Activated CD8-positive, alpha-beta T cell treated with anti-CD3 and anti-CD28 coated beads for 36 hours (primary cell): Measurements from ENCODE around the gene TENT5C. TPM values are rescaled to one million over a fixed set of nuclear protein-coding genes. Genes with fewer than 3 reads are reported as not detected.

Experiments
- ATAC-seq: fragments of 200-7000 bp; cut with Tn5 transposase; one replicate; pipeline ENCODE4 v1.10.0; 2021; ENCODE audit warnings: mild to moderate bottlenecking, moderate library complexity
- CTCF ChIA-PET: fragments of 350-600 bp; sonication (Branson Sonifier 250); formaldehyde crosslinking; loops from one replicate; lab custom pipeline; 2021; ENCODE audit warnings: antibody characterized with exemption; lab: Charles Lee
- POLR2A ChIA-PET: fragments of 350-600 bp; sonication (Branson Sonifier 250); formaldehyde crosslinking; loops from one replicate; lab custom pipeline; 2021; ENCODE audit warnings: antibody characterized with exemption; lab: Charles Lee
- DNase-seq: peaks from one replicate; pipeline ENCODE4 v3.0.0-alpha.2; 2020
- H3K27ac Mint-ChIP-seq: one replicate; pipeline ENCODE4 v1.8.0; 2021; ENCODE audit warnings: mild to moderate bottlenecking, mixed read lengths
- H3K27me3 Mint-ChIP-seq: one replicate; pipeline ENCODE4 v1.8.0; 2021; ENCODE audit warnings: mixed read lengths
- H3K36me3 Mint-ChIP-seq: one replicate; pipeline ENCODE4 v1.8.0; 2021; ENCODE audit warnings: low read depth, mixed read lengths
- H3K4me1 Mint-ChIP-seq: one replicate; pipeline ENCODE4 v1.8.0; 2021; ENCODE audit warnings: low read depth, mixed read lengths
- H3K4me3 Mint-ChIP-seq: one replicate; pipeline ENCODE4 v1.8.0; 2021; ENCODE audit warnings: mild to moderate bottlenecking, moderate library complexity, mixed read lengths
- H3K9me3 Mint-ChIP-seq: one replicate; pipeline ENCODE4 v1.8.0; 2021; ENCODE audit warnings: mixed read lengths
- CTCF ChIP-seq: fragments of 200-600 bp; IDR thresholded peaks from one replicate; pipeline ENCODE4 v1.8.0; 2022; ENCODE audit warnings: antibody characterized with exemption, mild to moderate bottlenecking
- intact Hi-C: fragments of 100-400 bp; cut with micrococcal nuclease; formaldehyde crosslinking; loops from one replicate; pipeline ENCODE4 v1.10.0; 2022
- total RNA-seq, 2 experiments: library from RNA; stranded (reverse); gene quantifications; one replicate each; pipeline ENCODE4 v1.2.3, GENCODE V29; 2021

Gene TENT5C
- total RNA-seq, 2 experiments from 2014 or later, result 13.1 to 13.6 TPM

- Mint-ChIP-seq H3K27ac (no peak overlapping the region), H3K4me3 (no peak overlapping the region)
- ATAC-seq, result no peak
Observed at GRCh38 chr1:117602862-117603261, 3.0 kb upstream of the TENT5C start.

DNA sequence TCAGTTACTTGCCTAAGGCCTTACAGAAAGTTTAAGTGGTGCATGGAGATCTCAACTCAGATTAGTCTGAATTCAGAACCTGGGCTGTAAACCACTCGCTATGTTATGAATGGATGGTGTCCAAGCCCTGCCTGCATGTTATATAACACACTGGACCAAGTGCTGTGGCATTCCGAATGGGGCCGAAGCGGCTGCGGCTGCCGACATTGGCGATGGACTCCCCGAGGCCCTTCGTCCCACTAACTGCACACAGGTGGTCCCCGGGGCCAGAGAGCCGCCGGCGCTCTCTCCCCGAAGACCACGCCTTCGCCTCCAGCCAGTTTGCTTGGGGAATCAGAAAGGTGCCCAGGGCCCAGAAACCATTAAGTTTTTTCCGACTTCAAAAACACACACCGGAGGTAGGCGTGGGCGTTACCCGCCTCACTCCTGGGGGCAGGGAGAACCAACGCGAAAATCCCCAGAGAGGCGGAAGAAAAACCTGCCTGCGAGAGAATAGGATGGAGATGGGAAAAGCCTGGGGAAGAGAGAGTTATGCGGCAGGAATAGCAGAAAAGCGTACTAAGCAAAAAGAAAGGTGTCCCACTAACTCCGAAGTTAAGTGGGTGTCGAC is 579 bp upstream of the TENT5C start:
- Mint-ChIP-seq H3K9me3 (no peaks in the 10 kb centered on the region), H3K36me3 (peaks cover 4% of the 10 kb centered on the region), H3K27ac (peak overlapping the region; percentile 91), H3K4me3 (peak overlapping the region; percentile 84), H3K27me3 (peaks cover 7% of the 10 kb centered on the region), H3K4me1 (peaks cover 27% of the 10 kb centered on the region)
- POLR2A ChIA-PET, result interaction anchor here (1.1 to 2.8 kb wide), 3 partner anchors 10 to 51 kb away, joined by 3 to 23 read pairs (median 3); no protein-coding TSS in a partner anchor
- peak; percentile 20 for ATAC-seq
- CTCF ChIA-PET, result interaction anchor here (1.3 to 2.5 kb wide), 3 partner anchors 54 to 149 kb away, joined by 3 to 9 read pairs (median 6); no protein-coding TSS in a partner anchor
- no peak for TF ChIP-seq CTCF
- no peak for DNase-seq
- intact Hi-C loops, result loop anchor here (10.0 kb wide), 1 partner anchor 70 kb away; no protein-coding TSS in a partner anchor

More at GRCh38 chr1:117602862-117603261, 3.0 kb upstream of the TENT5C start:
- DNase-seq, result no peak
- intact Hi-C loops, result loop anchor here (10.0 kb wide), 1 partner anchor 68 kb away; no protein-coding TSS in a partner anchor
- Mint-ChIP-seq H3K4me1 (peaks cover 12% of the 10 kb centered on the region), H3K9me3 (no peaks in the 10 kb centered on the region), H3K36me3 (no peaks in the 10 kb centered on the region), H3K27me3 (peaks cover 1% of the 10 kb centered on the region)
- ChIA-PET POLR2A (no interaction called here), CTCF (no interaction called here)
- TF ChIP-seq CTCF, result no peak

- no peak for TF ChIP-seq CTCF
- Mint-ChIP-seq H3K4me3 (peak overlapping the region; percentile 84), H3K36me3 (peaks cover 8% of the 10 kb centered on the region), H3K9me3 (no peaks in the 10 kb centered on the region), H3K27me3 (peaks cover 17% of the 10 kb centered on the region), H3K27ac (peak overlapping the region; percentile 69), H3K4me1 (peaks cover 33% of the 10 kb centered on the region)
- POLR2A ChIA-PET, result interaction anchor here (0.6 to 2.8 kb wide), 20 partner anchors 8 to 68 kb away, joined by 3 to 23 read pairs (median 3); no protein-coding TSS in a partner anchor
- DNase-seq (peak; percentile 69), ATAC-seq (peak; percentile 10)
- intact Hi-C loops, result loop anchor here (2.0 to 10.0 kb wide), 2 partner anchors 52 to 72 kb away; no protein-coding TSS in a partner anchor
- CTCF ChIA-PET, result interaction anchor here (0.6 to 3.7 kb wide), 13 partner anchors 15 to 289 kb away, joined by 3 to 30 read pairs (median 6); no protein-coding TSS in a partner anchor
Observed at GRCh38 chr1:117606649-117607430, 992 bp downstream of the TENT5C start.

GRCh38 chr1:117607471-117607870 is 1.6 kb downstream of the TENT5C start:
- H3K4me3 Mint-ChIP-seq, result peak overlapping the region; percentile 84
- ATAC-seq (peak; percentile 8), DNase-seq (peak; percentile 76)
- peaks cover 18% of the 10 kb centered on the region for H3K27me3 Mint-ChIP-seq
- H3K27ac Mint-ChIP-seq, result peak overlapping the region; percentile 69
- no peaks in the 10 kb centered on the region for H3K9me3 Mint-ChIP-seq
- no peak for TF ChIP-seq CTCF
- intact Hi-C loops, result loop anchor here (2.0 to 10.0 kb wide), 2 partner anchors 51 to 73 kb away; no protein-coding TSS in a partner anchor
- peaks cover 9% of the 10 kb centered on the region for H3K36me3 Mint-ChIP-seq
- CTCF ChIA-PET, result interaction anchor here (0.6 to 3.7 kb wide), 12 partner anchors 31 to 288 kb away, joined by 3 to 30 read pairs (median 5); no protein-coding TSS in a partner anchor
- POLR2A ChIA-PET, result interaction anchor here (0.9 to 2.8 kb wide), 11 partner anchors 11 to 67 kb away, joined by 3 to 23 read pairs (median 3); no protein-coding TSS in a partner anchor
- peaks cover 36% of the 10 kb centered on the region for H3K4me1 Mint-ChIP-seq
